ENCODE data around the gene L3MBTL4.
"Not testable (repeated sequence)": the region's sequence is repeated elsewhere in the genome, so short reads cannot be mapped to it uniquely, and the experiment has no call there.

Gene L3MBTL4

GRCh38 chr18:6156446-6156845 is 258.3 kb downstream of the L3MBTL4 start:
- no peak overlapping the region for H3K27ac ChIP-seq
- TF ChIP-seq, protein P1, sequence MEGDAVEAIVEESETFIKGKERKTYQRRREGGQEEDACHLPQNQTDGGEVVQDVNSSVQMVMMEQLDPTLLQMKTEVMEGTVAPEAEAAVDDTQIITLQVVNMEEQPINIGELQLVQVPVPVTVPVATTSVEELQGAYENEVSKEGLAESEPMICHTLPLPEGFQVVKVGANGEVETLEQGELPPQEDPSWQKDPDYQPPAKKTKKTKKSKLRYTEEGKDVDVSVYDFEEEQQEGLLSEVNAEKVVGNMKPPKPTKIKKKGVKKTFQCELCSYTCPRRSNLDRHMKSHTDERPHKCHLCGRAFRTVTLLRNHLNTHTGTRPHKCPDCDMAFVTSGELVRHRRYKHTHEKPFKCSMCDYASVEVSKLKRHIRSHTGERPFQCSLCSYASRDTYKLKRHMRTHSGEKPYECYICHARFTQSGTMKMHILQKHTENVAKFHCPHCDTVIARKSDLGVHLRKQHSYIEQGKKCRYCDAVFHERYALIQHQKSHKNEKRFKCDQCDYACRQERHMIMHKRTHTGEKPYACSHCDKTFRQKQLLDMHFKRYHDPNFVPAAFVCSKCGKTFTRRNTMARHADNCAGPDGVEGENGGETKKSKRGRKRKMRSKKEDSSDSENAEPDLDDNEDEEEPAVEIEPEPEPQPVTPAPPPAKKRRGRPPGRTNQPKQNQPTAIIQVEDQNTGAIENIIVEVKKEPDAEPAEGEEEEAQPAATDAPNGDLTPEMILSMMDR (IDR thresholded peaks at IDR 0.05): no peak
- no peak overlapping the region for H3K4me3 ChIP-seq
- no peak for DNase-seq (ENCODE audit: low spot score)

DNA sequence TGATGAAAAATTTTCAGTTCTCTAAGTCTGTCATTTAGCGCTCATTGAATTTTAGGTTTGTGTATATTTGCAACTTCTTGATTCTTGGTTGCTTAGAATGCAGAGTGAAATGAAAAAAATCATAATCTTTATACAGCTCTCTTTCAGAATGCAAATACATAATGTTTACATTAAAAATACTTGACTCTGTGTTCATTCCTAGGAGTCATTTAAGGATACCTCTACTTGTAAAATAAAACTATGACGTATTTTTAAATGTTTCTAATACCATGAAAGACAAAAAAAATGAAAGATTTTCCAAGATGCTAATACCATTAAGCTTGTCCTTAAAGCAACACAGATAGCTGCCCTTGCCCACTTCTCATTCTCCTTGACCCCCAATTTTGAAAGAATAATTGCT is 259.0 kb downstream of the L3MBTL4 start:
- no peak for DNase-seq (ENCODE audit: low spot score)
- H3K4me3 ChIP-seq: no peak overlapping the region
- TF ChIP-seq, protein P1 (IDR thresholded peaks at IDR 0.05): no peak
- no peak overlapping the region for H3K27ac ChIP-seq

DNA sequence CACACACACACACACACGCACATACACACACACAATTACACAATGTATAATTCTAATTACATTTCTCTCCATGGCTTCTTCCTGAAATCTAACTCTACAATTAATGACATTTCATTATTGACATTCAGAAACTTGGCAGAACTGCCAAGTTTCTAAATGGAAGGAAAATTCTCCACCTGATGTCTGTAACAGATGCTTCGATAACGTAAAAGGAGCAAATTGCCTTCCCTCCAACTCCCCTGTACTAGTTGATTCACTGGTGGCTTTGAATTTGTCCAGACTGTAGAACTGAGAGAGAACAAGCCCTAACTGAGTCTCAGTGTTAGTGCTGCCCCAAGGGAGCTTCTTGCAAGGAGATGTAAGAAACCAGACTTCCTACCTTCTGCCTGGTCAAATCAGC is 264.3 kb downstream of the L3MBTL4 start:
- TF ChIP-seq, protein P1 (IDR thresholded peaks at IDR 0.05): no peak
- H3K27ac ChIP-seq: no peak overlapping the region
- DNase-seq (ENCODE audit: low spot score): no peak
- no peak overlapping the region for H3K4me3 ChIP-seq

GRCh38 chr18:6146307-6146661 is 268.4 kb downstream of the L3MBTL4 start:
- Histone ChIP-seq H3K27ac (no peak overlapping the region), H3K4me3 (no peak overlapping the region)
- TF ChIP-seq, protein P1 (IDR thresholded peaks at IDR 0.05): no peak
- no peak for DNase-seq (ENCODE audit: low spot score)

GRCh38 chr18:6145645-6146306 is 268.9 kb downstream of the L3MBTL4 start:
- Histone ChIP-seq H3K4me3 (no peak overlapping the region), H3K27ac (no peak overlapping the region)
- no peak for DNase-seq (ENCODE audit: low spot score)
- TF ChIP-seq, protein P1 (IDR thresholded peaks at IDR 0.05): no peak

- DNase-seq (ENCODE audit: low spot score): no peak
Measured at GRCh38 chr18:6139007-6139406, 275.7 kb downstream of the L3MBTL4 start.

DNA sequence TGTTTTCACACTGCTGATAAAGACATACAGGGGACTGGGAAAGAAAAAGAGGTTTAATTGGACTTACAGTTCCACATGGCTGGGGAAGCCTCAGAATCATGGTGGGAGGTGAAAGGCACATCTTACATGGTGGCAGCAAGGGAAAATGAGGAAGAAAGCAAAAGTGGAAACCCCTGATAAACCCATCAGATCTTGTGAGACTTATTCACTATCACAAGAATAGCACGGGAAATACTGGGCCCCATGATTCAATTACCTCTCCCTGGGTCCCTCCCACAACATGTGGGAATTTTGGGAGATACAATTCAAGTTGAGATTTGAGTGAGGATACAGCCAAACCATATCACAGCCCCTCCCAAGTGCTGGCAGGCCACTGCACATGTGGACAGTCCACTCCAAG is 278.8 kb downstream of the L3MBTL4 start:
- not testable (repeated sequence) for H3K27ac ChIP-seq; H3K4me3 ChIP-seq; DNase-seq (ENCODE audit: low spot score)

More at GRCh38 chr18:6139007-6139406, 275.7 kb downstream of the L3MBTL4 start:
- Histone ChIP-seq H3K27ac (no peak overlapping the region), H3K4me3 (no peak overlapping the region)
- TF ChIP-seq, protein P1 (IDR thresholded peaks at IDR 0.05): no peak

GRCh38 chr18:6135029-6135428 is 279.7 kb downstream of the L3MBTL4 start:
- H3K27ac ChIP-seq; DNase-seq (ENCODE audit: low spot score): not testable (repeated sequence)

More at GRCh38 chr18:6135029-6135428, 279.7 kb downstream of the L3MBTL4 start:
- H3K4me3 ChIP-seq: not testable (repeated sequence)

Data from coronary artery (tissue), 2 donors.